Activated CD8-positive, alpha-beta memory T cell treated with anti-CD3 and anti-CD28 coated beads, Interleukin-2, amount 50 U/mL, for 24 hours (primary cell): ENCODE results near the gene BMAL2.

Experiments
- DNase-seq: peaks from one replicate; pipeline ENCODE4 v3.0.0-alpha.2; 2020; ENCODE audit errors: extremely low read depth

Gene BMAL2

GRCh38 chr12:27324530-27324929, 8.1 kb upstream of the BMAL2 start:
- DNase-seq: no peak

GRCh38 chr12:27330846-27331245, 1.8 kb upstream of the BMAL2 start:
- no peak for DNase-seq

DNA sequence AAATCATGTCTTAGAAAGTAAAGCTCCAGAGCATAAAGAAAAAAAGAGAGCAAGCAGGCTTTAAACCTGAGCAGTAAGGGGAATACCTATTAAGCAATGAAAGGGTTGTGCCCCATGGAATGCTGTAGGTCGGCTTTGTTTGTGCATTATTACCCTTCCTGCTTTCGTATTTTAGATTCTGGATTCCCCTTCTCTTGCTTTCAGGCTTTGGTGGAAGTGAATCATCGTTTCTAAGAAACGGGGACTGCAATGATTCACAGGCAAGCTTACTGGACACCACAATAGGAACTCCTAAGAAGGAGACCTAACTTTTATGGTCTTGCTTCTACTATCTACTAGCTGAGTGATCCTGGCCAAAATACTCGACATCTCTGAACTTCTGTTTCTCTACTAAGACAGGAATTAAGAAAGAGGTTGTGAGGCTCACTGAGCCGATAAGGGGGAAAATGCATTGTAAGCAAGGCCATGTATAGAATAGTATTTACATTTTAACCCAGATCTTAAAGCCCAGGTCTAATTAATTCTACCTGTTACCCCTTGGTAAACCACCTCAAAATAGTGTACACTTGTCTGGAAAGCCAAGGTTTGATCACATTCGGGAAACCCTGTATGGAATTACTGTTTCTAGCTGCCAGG, 1.2 kb upstream of the BMAL2 start:
- no peak for DNase-seq

DNA sequence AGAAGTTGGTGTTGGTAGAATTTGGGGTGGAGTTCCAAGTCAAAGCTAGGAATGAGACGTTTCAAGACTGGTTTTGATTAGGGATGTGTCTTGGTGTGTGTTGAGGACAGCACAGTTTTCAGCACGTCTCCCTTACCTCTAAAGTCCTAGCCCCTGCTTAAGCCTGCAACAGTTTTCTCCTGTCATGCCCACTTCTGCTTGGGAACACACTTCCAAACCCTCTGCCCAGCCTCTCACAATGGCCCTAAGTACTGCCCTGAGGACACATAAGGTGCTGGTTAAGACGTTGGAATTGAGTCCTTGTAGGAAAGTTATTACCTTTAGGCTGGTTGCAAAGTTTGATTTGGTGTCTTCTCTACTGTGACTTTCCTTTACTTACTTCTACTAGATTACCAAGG, 710 bp upstream of the BMAL2 start:
- no peak for DNase-seq

DNA sequence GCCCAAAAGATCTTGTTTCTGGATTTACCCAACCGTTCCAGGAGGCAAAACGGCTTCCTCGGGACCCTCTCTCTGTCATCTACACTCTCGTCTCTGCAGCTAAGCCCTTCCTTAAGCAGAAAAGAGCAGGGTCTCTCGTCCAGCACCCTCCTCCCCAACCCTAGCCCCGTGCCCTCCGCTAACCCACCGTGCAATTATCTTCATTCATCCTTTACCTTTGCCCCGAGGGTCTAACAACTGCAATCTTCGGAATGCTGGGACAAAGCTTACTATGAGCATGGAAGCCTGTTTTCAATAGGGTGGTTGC, 276 bp upstream of the BMAL2 start:
- DNase-seq: no peak

DNA sequence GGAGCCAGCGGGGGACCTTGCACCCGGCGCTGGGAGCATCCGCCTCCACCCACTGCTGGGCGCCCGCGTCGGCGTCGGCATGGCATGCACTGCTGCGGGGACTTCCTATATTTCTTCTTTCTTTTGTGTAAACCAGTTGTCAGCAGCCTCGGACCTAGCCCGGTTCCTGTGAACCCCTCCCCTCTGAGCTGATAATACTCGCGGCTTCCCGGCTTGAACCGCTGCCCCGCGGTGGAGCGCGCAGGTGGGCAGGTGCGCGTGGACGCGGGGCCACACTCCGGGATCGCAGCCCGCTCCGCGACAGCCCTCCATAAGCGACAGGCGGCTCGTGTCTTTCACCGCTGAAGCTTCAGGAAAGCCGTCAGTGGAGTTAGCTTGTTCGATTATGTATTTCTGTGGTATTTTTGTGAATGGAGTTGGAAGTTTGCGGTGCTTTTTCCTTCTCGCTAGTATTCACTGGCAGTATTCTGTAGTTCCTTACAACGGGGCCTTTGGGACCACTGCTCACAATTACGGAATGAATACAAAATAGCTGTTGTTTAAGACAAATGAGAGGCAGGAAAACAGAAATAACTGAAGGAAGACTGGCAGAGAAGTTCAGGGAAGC, 870 bp downstream of the BMAL2 start:
- no peak for DNase-seq

DNA sequence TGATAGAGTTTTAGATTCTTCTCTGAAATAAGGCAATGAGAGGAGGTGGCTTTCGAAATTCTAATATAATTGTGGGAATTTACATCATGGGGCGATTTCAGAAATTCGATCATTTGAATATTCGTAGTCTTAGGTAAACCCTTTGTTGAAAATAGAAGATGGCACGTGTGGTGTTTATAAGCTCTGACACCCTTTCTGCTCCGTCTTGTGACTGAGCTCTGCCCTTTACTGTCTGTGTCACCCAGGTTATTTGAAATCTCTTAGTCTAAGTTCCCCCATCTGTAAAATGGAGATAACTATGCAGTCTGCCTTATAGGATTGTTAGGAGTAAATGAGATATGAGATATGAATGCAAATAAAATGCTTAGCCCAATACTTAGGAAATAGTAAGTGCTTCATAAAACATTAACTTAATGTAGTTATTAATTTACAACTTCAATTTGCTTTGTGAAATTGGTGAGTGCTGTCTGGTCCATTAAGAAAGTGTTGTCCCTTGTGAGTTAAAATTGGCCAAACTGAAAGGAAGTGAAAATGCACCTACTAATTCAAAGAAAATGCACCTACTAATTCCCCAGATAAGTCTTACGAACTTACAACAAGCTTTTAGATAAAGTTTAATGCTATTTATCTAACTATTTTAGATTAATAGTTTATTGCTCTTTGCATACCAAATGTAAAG, 1.5 kb downstream of the BMAL2 start:
- no peak for DNase-seq

DNA sequence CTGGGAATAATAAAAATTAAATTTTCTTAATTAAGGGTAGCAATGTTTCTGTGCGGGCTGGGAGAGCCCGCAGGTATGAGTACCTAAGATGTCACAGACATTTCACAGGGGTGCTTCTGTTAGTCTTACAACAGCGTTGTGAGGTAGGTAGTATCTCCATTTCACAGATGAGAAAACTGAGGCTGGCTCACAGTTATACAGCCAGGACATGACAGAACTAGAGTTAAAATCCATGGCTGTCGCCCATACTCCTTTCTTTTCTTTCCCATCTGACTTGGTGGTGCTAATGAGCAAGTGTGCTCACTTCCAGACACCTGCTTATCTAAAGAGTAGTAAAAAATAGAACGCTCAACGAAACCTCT, 2.1 kb downstream of the BMAL2 start:
- no peak for DNase-seq

GRCh38 chr12:27335364-27336281, 3.0 kb downstream of the BMAL2 start:
- no peak for DNase-seq

GRCh38 chr12:27336282-27336653, 3.6 kb downstream of the BMAL2 start:
- no peak for DNase-seq

- DNase-seq: no peak
Measured at GRCh38 chr12:27337376-27337775, 4.7 kb downstream of the BMAL2 start.

GRCh38 chr12:27338473-27338872, 5.8 kb downstream of the BMAL2 start:
- DNase-seq: no peak

DNA sequence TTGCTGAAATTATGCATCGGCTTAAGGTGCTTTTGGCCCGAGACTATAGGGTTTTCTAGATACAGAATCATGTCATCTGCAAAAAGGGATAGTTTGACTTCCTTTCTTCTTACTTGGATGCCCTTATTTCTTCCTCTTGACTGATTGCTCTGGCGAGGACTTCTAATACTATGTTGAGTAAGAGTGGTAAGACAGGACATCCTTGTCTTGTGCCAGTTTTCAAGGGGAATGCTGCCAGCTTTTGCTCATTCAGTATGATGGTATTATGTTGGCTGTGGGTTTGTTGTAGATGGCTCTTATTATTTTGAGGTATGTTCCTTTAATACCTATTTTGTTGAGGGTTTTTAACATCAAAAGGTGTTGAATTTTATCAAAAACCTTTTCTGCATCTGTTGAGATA, 8.3 kb downstream of the BMAL2 start:
- DNase-seq: no peak

GRCh38 chr12:27342536-27342935, 9.9 kb downstream of the BMAL2 start:
- no peak for DNase-seq

- no peak for DNase-seq
Measured at GRCh38 chr12:27343255-27344000, 10.8 kb downstream of the BMAL2 start.

DNA sequence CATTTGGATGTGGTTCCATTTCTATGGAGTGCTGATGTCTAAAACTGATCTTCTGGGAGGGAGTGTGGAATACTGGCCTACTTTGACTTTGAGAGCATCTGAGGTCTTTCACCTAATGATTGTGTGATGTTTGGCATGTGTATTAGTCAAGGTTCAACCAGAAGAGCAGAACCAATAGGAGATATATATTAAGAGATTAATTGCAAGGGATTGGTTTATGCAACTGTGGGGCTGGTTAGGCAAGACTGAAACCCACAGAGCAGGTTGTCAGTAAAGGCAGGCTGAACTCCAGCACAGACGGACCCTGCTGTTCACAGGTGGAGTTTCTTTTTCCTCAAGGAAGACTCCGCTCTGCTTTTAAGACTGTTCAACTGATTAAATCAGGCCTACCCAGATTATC, 11.6 kb downstream of the BMAL2 start:
- no peak for DNase-seq

DNA sequence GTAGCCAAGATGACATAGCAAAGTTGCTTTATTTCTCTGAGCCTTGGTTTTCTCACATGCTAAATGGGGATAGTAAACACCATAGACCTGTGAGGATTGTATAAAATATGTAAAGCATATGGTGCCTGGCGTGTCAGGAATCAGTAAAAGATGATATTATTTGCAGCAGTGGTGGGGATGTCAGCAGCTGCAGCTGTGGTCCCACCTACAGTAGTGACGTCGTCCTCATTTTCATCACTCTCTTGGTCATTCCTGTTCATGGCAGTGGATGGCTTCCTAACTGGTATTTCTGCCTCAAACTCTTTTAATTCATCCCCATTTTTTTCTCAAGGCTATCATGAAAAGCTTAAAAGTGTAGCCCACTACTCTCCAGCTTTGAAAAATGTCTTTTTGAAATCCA, 12.1 kb downstream of the BMAL2 start:
- no peak for DNase-seq

DNA sequence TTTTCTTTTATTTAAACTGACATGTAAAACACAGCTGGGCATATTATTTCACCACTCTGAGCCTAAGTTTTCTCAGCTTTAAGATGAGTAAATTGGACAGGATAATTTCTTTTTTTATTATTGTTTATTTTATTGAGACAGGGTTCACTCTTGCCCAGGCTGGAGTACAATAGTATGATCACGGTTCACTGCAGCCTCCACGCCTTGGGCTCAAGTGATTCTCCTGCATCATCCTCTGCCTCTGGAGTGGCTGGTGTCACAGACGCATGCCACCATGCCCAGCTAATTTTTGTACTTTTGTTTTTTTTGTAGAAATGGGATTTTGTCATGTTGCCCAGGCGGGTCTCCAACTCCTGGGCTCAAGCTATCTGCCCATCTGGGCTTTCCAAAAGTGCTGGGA, 12.7 kb downstream of the BMAL2 start:
- no peak for DNase-seq

- no peak for DNase-seq
Measured at GRCh38 chr12:27347779-27348178, 15.1 kb downstream of the BMAL2 start.

DNA sequence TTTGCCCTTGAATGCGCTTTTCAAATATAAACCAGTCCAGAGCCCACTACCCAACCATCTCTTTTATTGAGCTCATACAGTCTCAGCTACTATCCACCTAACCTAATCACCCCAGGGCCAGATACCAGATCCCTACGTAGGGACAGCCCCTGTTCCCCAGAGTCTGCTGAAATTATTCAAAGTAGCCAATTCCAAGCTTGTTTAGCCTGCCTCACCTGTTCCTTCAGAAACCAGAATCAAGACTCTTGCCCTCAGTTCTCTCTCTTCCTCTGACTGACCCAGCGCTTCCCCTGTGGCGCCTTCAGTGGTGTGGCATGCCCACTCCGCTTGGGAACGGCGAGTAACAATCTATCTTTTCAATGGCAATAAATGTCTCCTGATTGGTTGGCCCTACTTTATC, 18.8 kb downstream of the BMAL2 start:
- DNase-seq: no peak

DNA sequence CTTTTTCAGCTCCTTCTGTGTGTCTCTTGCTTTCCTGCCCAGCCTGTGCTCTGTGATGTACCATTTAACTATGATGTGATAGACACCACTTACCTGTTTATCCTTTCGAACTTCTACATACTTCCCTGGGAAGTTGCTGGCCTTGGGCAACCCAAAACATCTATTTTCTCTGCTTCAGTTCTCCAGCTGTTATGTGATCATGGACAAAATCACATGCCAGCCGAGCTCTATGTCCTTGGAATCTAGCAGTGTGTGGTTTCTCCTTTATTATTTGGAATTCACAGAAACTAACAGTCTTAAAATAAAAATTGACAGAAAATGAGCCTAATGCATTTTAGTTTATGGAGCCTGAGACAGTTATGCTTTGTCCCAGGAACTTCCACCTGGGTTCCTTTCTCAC, 22.9 kb downstream of the BMAL2 start:
- DNase-seq: no peak

- no peak for DNase-seq
Measured at GRCh38 chr12:27355979-27356378, 23.3 kb downstream of the BMAL2 start.
